ENCODE data around the gene CST2. TPM values are rescaled to one million over a fixed set of nuclear protein-coding genes. Genes with fewer than 3 reads are reported as not detected.
"Not testable (repeated sequence)": the region's sequence is repeated elsewhere in the genome, so short reads cannot be mapped to it uniquely, and the experiment has no call there.

CST2 gene
- total RNA-seq, 1 donor from 2014 or later: not detected

DNA sequence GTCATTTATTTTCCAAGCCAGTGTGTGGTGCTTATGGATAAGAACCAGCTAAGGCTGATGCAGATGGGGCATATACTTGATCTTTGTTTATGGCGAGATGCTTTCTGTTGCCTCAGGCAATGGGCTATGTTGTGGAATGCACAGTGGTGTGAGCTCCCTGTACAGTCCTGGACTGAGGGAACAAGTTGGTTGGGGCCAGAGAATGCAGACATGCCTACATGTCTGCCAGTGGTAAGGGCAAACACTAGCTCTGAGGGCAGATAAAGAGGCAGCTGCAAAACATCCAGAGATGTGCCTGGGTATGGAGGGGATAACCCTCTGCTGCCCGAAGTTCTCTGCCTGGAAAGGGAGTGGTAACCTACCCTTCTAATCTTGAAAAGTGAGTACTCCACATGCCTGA lies 16.2 kb downstream of the CST2 start:
- DNase-seq (ENCODE audit: low read depth in 2 of 2): not testable (repeated sequence)

DNA sequence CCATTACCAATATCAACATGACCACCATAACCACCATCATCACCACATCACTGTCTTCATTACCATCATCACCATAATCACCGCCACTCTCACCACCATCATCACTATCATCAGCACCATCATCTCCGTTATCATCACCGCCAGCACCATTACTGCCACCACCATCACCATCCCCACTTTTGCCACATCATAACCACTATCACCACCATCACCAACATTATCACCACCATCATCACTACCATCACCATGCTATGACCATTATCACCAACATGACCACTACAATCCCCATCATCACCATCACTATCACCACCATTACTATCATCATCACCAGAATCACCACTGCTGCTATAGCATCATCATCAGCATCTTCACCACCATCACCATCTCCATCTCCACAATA lies 25.7 kb downstream of the CST2 start:
- DNase-seq (ENCODE audit: low read depth in 2 of 2): no peak

DNA sequence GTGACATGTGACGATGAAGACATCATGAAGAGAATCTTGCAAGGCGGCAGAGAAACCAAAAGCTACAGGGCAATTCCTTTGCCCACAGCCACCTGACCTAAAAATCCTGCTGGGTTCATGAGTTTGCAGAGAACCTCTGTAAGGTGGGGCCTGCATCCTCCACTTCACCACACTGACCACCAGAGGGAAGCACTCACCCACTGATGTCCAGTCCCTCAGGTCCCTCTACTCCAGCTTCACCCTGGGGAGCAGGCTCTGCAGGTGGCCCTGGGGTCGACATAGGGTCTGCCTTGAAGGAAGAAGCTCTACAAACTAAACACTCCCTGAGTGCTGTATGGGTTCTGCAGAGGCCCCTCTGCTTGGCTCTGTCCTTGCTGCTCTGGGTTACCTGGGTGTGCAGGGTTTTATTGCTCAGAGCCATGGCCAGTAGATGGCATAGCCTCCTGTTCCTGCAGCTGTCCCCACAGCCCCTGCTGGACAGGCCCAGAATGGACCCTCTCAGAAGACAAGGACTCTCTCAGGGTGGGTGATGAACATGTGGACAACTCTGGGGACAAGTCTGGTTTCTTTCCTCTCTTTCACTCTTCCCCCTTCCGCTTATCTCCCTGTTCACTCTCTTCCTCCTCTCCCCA lies 27.2 kb downstream of the CST2 start:
- peak in 1 of 2 donors; percentile 25 for DNase-seq (ENCODE audit: low read depth in 2 of 2)

- DNase-seq (ENCODE audit: low read depth in 2 of 2): no peak
These were observed 31.0 kb downstream of the CST2 start for GRCh38 chr20:23795526-23795925.

GRCh38 chr20:23794841-23795240 lies 31.7 kb downstream of the CST2 start:
- DNase-seq (ENCODE audit: low read depth in 2 of 2): no peak

DNA sequence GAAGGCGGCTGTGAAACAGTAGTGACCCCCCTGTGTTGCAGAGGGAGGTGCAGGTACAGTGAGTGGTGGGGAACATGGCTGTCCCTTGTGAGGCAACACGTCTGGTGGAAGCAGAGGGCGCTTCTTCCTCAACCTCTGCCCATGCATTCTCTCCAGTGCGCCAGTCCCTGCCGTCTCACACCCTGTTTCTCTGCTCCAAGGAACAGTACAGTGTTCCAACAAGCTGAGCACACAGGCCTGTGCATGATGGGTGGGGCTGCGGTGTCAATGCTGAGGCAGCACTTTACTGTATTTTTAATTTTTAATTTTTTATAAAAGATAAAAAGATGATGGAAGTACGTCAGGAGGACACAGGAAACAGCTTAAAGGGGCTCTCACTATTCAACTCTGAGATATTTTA lies 32.5 kb downstream of the CST2 start:
- DNase-seq (ENCODE audit: low read depth in 2 of 2): no peak

- no peak for DNase-seq (ENCODE audit: low read depth in 2 of 2)
These were observed 43.1 kb downstream of the CST2 start for GRCh38 chr20:23783447-23783846.

GRCh38 chr20:23782366-23782983 lies 44.1 kb downstream of the CST2 start:
- peak in 1 of 2 donors; percentile 23 for DNase-seq (ENCODE audit: low read depth in 2 of 2)

DNA sequence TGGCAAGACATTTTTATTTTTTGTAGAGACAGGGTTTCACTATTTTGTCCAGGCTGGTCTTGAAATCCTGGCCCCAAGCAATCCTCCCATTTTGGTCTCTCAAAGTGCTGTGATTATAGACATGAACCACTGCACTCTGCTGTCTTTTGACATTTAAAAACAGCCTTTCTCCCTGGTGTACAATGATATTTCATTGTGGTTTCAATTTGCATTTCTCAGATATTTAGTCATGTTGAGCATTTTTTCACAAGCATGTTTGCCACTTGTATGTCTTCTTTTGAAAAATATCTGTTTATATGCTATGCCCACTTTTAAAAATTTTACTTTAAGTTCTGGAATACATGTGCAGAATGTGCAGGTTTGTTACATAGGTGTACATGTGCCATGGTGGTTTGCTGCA lies 47.9 kb downstream of the CST2 start:
- DNase-seq (ENCODE audit: low read depth in 2 of 2): not testable (repeated sequence)

DNA sequence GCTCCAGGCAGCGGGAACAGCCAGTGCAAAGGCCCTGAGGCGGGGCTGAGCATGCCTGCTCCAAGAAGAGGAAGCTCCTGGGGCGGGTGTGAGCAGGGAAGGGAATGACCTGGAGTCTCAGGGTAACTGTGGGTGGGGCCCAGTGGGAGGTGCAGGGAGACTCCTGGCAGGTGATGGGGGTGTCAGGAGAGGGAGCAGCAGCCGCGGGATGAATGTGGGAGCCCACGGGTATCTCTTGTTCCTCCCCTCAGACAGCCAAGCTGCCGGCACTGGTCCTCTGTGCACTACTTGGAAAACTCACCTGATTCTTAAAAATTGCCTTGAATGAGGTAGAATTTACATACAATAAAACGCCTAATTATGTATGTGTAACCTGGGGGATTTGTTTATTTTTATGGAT lies 49.1 kb downstream of the CST2 start:
- DNase-seq (ENCODE audit: low read depth in 2 of 2): not testable (repeated sequence)

- no peak for DNase-seq (ENCODE audit: low read depth in 2 of 2)
These were observed 50.3 kb downstream of the CST2 start for GRCh38 chr20:23776067-23776771.

DNA sequence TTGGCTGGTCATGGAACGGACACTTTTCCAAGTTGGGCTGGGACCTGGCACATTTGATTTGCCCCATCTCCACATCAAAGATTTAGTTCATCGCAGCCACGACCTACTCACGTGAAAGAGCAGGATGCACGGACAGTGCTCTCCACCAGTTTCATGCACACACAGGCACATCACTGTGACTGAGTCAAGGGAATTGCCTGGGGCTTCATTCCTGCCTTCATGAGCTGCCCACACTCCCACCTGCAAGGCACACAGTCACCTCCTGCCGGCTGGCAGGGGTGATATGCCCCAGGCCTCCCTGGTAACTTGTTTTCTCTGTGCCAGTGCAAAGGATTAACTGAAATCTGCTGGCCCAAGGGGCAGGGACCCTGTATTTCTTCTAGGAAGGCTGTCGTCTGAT lies 52.4 kb downstream of the CST2 start:
- DNase-seq (ENCODE audit: low read depth in 2 of 2): no peak

Other genes with a start within 250 kb of the CST2 start
- gene CST9, start 220.8 kb downstream of the CST2 start, total RNA-seq: under 0.01 TPM in 1 of 2 replicates, not detected in the other
- gene CST3, start 188.8 kb downstream of the CST2 start, total RNA-seq: 112 and 193 TPM in 2 replicates
- not detected in 2 replicates for gene CST4, start 137.7 kb downstream of the CST2 start, total RNA-seq
- not detected in 2 replicates for gene CST1, start 75.8 kb downstream of the CST2 start, total RNA-seq
- gene CST5, start 53.0 kb upstream of the CST2 start, total RNA-seq: not detected in 2 replicates
- not detected in 2 replicates for gene GGTLC1, start 162.1 kb upstream of the CST2 start, total RNA-seq